K562 (cell line): Measurements from ENCODE around the gene TINAG. TPM values are rescaled to one million over a fixed set of nuclear protein-coding genes. Genes with fewer than 3 reads are reported as not detected.

Experiments
- ATAC-seq: fragments of 200-7000 bp; cut with Tn5 transposase; 3 replicates; pipeline ENCODE4 v1.9.1; 2020; ENCODE audit warnings: moderate library complexity
- BruUV-seq: library from RNA; stranded (reverse); fragments of 400-500 nt; replicated peaks from 2 replicates; lab custom pipeline; 2021; lab: Mats Ljungman, UMichigan
- CTCF ChIA-PET: fragments of 300-600 bp; formaldehyde crosslinking; extraction: SDS; loops from one replicate; lab custom pipeline; 2021; ENCODE audit warnings: low intra/inter-chr PET ratio; lab: Yijun Ruan, JAX
- POLR2A ChIA-PET: fragments of 300-600, 350-650 bp; sonication (Branson Sonifier 250); formaldehyde crosslinking; extraction: SDS; loops from one replicate; lab custom pipeline; 2021; ENCODE audit warnings: antibody characterized with exemption, inconsistent platforms; lab: Yijun Ruan, JAX
- DNase-seq, 4 experiments: peaks; one replicate each; pipeline versions ENCODE4 v3.0.0 to v3.0.0-alpha.2; 2011 to 2018; ENCODE audit warnings: low spot score in 3 of 4, mixed read lengths in 3 of 4; ENCODE audit errors: extremely low read depth in 1 of 4
- FAIRE-seq: peaks from 2 replicates; lab custom pipeline; 2011; peaks lifted over from hg19 to GRCh38; lab: Jason Lieb, UNC
- H2AFZ ChIP-seq: 2 replicates; pipeline ENCODE4 v1.6.0; 2011; ENCODE audit warnings: low read depth, low read length, control low read depth, inconsistent platforms
- H3K27ac ChIP-seq: fragments of 200-600 bp; 3 replicates; pipeline ENCODE4 v1.8.0; 2011; ENCODE audit warnings: low read depth, mild to moderate bottlenecking, control low read depth, inconsistent platforms, low read length, moderate library complexity, mixed read lengths; ENCODE audit errors: extremely low read depth
- H3K27me3 ChIP-seq, 2 experiments: fragments of 300-600 bp in 1 of 2; 2 replicates in 1 of 2; 3 replicates in 1 of 2; pipeline versions ENCODE4 v1.6.0 to v1.8.0; 2011; ENCODE audit warnings: inconsistent platforms in 2 of 2, low read length in 2 of 2, mild to moderate bottlenecking in 1 of 2, mixed read lengths in 1 of 2, moderate library complexity in 1 of 2; ENCODE audit not compliant: control insufficient read depth in 2 of 2, insufficient read depth in 2 of 2
- H3K36me3 ChIP-seq: fragments of 300-600 bp; 3 replicates; pipeline ENCODE4 v1.8.0; 2011; ENCODE audit warnings: mild to moderate bottlenecking, low read length, inconsistent platforms; ENCODE audit not compliant: control insufficient read depth, insufficient read depth
- H3K4me1 ChIP-seq, 2 experiments: fragments of 200-600 bp in 1 of 2; replicated peaks in 1 of 2; 2 replicates in 1 of 2; 3 replicates in 1 of 2; pipeline versions ENCODE4 v1.5.1 to v1.8.0; 2011; ENCODE audit warnings: inconsistent platforms in 2 of 2, low read length in 2 of 2, mild to moderate bottlenecking in 1 of 2, mixed read lengths in 1 of 2, moderate library complexity in 1 of 2; ENCODE audit not compliant: control insufficient read depth in 2 of 2, insufficient read depth in 2 of 2
- H3K4me2 ChIP-seq: 2 replicates; pipeline ENCODE4 v1.6.1; 2011; ENCODE audit warnings: low read length, control low read depth, inconsistent platforms, mixed read lengths; ENCODE audit not compliant: insufficient read depth
- H3K4me3 ChIP-seq: fragments of 200-600 bp; sonication (generic), shearing (Covaris generic); 2 replicates; pipeline ENCODE4 v1.5.1; 2016; ENCODE audit warnings: control low read depth, inconsistent platforms
- H3K79me2 ChIP-seq: fragments of 200-600 bp; 3 replicates; pipeline ENCODE4 v1.8.0; 2011; ENCODE audit warnings: low read length, inconsistent platforms; ENCODE audit not compliant: control insufficient read depth, insufficient read depth
- H3K9ac ChIP-seq, 2 experiments: 2 replicates each; pipeline versions ENCODE4 v1.6.0 to v1.6.1; 2011; ENCODE audit warnings: low read depth in 2 of 2, low read length in 2 of 2, control low read depth in 1 of 2, inconsistent platforms in 1 of 2, mild to moderate bottlenecking in 1 of 2, mixed read lengths in 1 of 2; ENCODE audit not compliant: insufficient read depth in 1 of 2
- H3K9me1 ChIP-seq: one replicate; pipeline ENCODE4 v1.6.0; 2011; ENCODE audit warnings: inconsistent platforms, mild to moderate bottlenecking, low read length, moderate library complexity; ENCODE audit not compliant: control insufficient read depth, insufficient read depth
- H3K9me3 ChIP-seq: replicated peaks from 2 replicates; pipeline ENCODE4 v1.5.1; 2011; ENCODE audit warnings: low read depth, low read length, inconsistent platforms; ENCODE audit not compliant: control insufficient read depth, insufficient read depth
- H4K20me1 ChIP-seq: replicated peaks from 2 replicates; pipeline ENCODE4 v1.6.1; 2011; ENCODE audit warnings: low read length, inconsistent platforms, mixed read lengths; ENCODE audit not compliant: control insufficient read depth, insufficient read depth
- ASH1L ChIP-seq: fragments of 450-650 bp; IDR thresholded peaks from 2 replicates; pipeline ENCODE4 v1.6.1; 2018; ENCODE audit warnings: borderline replicate concordance, mild to moderate bottlenecking, low read depth; ENCODE audit not compliant: partially characterized antibody
- CBX3 ChIP-seq, 2 experiments: IDR thresholded peaks; 1 replicate in 1 of 2; 2 replicates in 1 of 2; pipeline ENCODE4 v1.6.1; 2012; ENCODE audit warnings: inconsistent platforms in 2 of 2, low read length in 2 of 2, borderline replicate concordance in 1 of 2, control low read depth in 1 of 2
- CREBBP ChIP-seq: IDR thresholded peaks from one replicate; pipeline ENCODE4 v1.6.1; 2012; ENCODE audit warnings: low read depth, mild to moderate bottlenecking, control low read depth, inconsistent platforms, low read length
- ELF1 ChIP-seq: fragments of 200-800 bp; sonication (Bioruptor generic); IDR thresholded peaks from 2 replicates; pipeline ENCODE4 v1.6.1; 2016; ENCODE audit warnings: missing genetic modification characterization, missing compliant biosample characterization
- IFI16 ChIP-seq: fragments of 250-450 bp; sonication (Bioruptor Pico); IDR thresholded peaks from 2 replicates; pipeline ENCODE4 v2.1.2; 2022; ENCODE audit warnings: mild to moderate bottlenecking, inconsistent platforms
- MAZ ChIP-seq, 2 experiments: fragments of 450-650 bp in 1 of 2; sonication (generic) in 1 of 2; formaldehyde crosslinking; IDR thresholded peaks in 1 of 2; conservative IDR thresholded peaks in 1 of 2; 2 replicates each; pipeline versions ENCODE4 v1.4.0 to v1.5.0; 2020; ENCODE audit warnings: mild to moderate bottlenecking in 1 of 2, missing genetic modification reagents in 1 of 2
- MTA2 ChIP-seq: fragments of 450-650 bp; IDR thresholded peaks from 2 replicates; pipeline ENCODE4 v1.6.1; 2016; ENCODE audit warnings: low read depth
- MTF1 ChIP-seq: fragments of 250-450 bp; sonication (Bioruptor Pico); IDR thresholded peaks from 2 replicates; pipeline ENCODE4 v1.9.0; 2021; ENCODE audit warnings: moderate library complexity, mild to moderate bottlenecking, inconsistent platforms, borderline replicate concordance
- NCOR1 ChIP-seq: fragments of 450-650 bp; IDR thresholded peaks from 2 replicates; pipeline ENCODE4 v1.6.1; 2016; ENCODE audit warnings: mild to moderate bottlenecking, moderate library complexity
- PHF21A ChIP-seq: fragments of 450-650 bp; IDR thresholded peaks from 2 replicates; pipeline ENCODE4 v1.6.1; 2017; ENCODE audit warnings: low read depth, borderline replicate concordance
- POLR2H ChIP-seq: IDR thresholded peaks from 2 replicates; pipeline ENCODE4 v1.6.1; 2016; ENCODE audit warnings: missing genetic modification characterization, low read depth, mild to moderate bottlenecking, control low read depth, missing compliant biosample characterization, moderate library complexity
- RBM17 ChIP-seq: fragments of 200-400 bp; formaldehyde crosslinking; IDR thresholded peaks from 2 replicates; pipeline ENCODE4 v1.6.1; 2017; ENCODE audit warnings: low read depth, mild to moderate bottlenecking, low read length, borderline replicate concordance
- SNIP1 ChIP-seq: fragments of 450-650 bp; IDR thresholded peaks from 2 replicates; pipeline ENCODE4 v1.7.1; 2017; ENCODE audit warnings: low read depth, mild to moderate bottlenecking
- ZBTB8A ChIP-seq: fragments of 450-650 bp; IDR thresholded peaks from 2 replicates; pipeline ENCODE4 v1.6.1; 2018; ENCODE audit warnings: mild to moderate bottlenecking, moderate library complexity; ENCODE audit not compliant: partially characterized antibody
- ZNF253 ChIP-seq: fragments of 250-450 bp; sonication (Bioruptor Pico); conservative IDR thresholded peaks from 2 replicates; pipeline ENCODE4 v1.6.1; 2021; ENCODE audit warnings: mild to moderate bottlenecking
- WGBS: fragments of 100-300 bp; shearing (Covaris generic); methylation state at CpG from one replicate; pipeline ENCODE4 v1.1.6; 2016; ENCODE audit warnings: low coverage, mixed read lengths; ENCODE audit not compliant: insufficient coverage; ENCODE audit errors: missing lambda C conversion rate; 5-methylcytosine and 5-hydroxymethylcytosine counted together
- in situ Hi-C: fragments of 300-500 bp; cut with MboI; formaldehyde crosslinking; loops from 4 replicates; pipeline ENCODE4 v1.15.0; 2018; ENCODE audit warnings: inconsistent platforms, mixed read lengths
- intact Hi-C: fragments of 100-400 bp; cut with micrococcal nuclease; formaldehyde crosslinking; loops from 2 replicates; pipeline ENCODE4 v1.14.2; 2022
- polyA plus RNA-seq, 8 experiments: library from polyadenylated mRNA; depleted of rRNA in 4 of 8; stranded (reverse) in 5 of 8; unstranded in 3 of 8; fragments of >200 nt; fragmentation: Nextera tagmentation in 2 of 8; fragmentation: Illumina TruSeq in 1 of 8; extraction: Ambion mirVana in 2 of 8; extraction: Trizol in 1 of 8; gene quantifications; 2 replicates each; pipeline versions ENCODE4 v1.2.1 to v1.2.3, GENCODE V29; 2011 to 2014; ENCODE audit warnings: inconsistent platforms in 1 of 8, missing spikeins in 1 of 8
- total RNA-seq, 7 experiments: library from RNA; depleted of rRNA in 6 of 7; stranded (reverse); fragments of >200 nt in 6 of 7; fragmentation: Illumina TruSeq in 2 of 7; extraction: Trizol in 2 of 7; gene quantifications; 2 replicates each; pipeline versions ENCODE4 v1.2.1 to v1.2.3, GENCODE V29; 2011 to 2021; ENCODE audit warnings: low replicate concordance in 1 of 7
- TF ChIP-seq, protein P1 (sequence below): fragments of 250-450 bp; sonication (Bioruptor Pico); IDR thresholded peaks from 2 replicates; pipeline ENCODE4 v1.5.0; 2021
- TF ChIP-seq, protein P2 (sequence below): sonication (generic); formaldehyde crosslinking; IDR thresholded peaks from 2 replicates; pipeline ENCODE4 v1.8.1; 2022; ENCODE audit warnings: missing genetic modification reagents
- TF ChIP-seq, protein P3 (sequence below): fragments of 450-650 bp; IDR thresholded peaks from 2 replicates; pipeline ENCODE4 v1.6.1; 2017; ENCODE audit warnings: antibody characterized with exemption, mild to moderate bottlenecking

TINAG gene
- total and polyA plus RNA-seq, 9 of the 15 experiments (the other 6 are each of a cell fraction or from before 2014, with no cell fraction given) = not detected

DNA sequence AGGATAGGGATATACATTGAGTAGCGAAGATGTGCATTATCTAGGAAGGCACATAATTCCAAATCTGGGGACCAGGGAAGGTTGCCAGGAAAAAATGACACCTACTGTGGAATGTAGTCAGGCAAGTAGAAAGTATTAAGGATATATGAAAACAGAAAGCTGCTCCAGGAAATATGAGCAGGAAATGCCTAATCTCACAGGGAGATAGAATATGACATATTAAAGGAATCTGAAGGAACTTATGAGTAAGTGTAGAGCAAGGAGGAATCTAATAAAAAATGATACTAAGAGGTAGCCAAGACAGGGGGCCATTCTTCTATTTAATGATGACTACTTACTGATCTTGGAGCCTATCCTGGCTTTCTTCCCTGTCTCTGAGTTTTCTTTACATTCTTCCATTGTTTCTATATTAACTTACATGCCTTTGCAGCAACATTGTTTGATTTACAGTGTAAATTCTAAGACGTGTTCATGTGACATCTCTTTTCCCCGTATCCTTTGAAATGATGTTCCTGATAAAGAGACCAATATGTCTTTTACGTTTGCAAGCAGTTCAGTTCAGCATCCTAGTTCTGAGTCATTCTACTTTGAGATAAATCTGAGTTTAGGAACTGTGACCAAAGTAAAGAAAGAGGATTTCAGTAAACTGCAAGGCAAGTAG, 58.6 kb downstream of the TINAG start:
- no peak for FAIRE-seq
- H2AFZ ChIP-seq = no peak overlapping the region
- no peak for DNase-seq
- in situ Hi-C loops (no loop called here), intact Hi-C loops (no loop called here)
- no peaks in the 10 kb centered on the region for H3K27me3 ChIP-seq
- ChIA-PET CTCF (no interaction called here), POLR2A (no interaction called here)
- ATAC-seq = no peak
- H3K9ac ChIP-seq = no peak overlapping the region
- no peaks in the 10 kb centered on the region for H3K9me1 ChIP-seq
- H3K4me3 ChIP-seq = no peak overlapping the region
- no peaks in the 10 kb centered on the region for H4K20me1 ChIP-seq
- no peaks in the 10 kb centered on the region for H3K79me2 ChIP-seq
- no peak overlapping the region for H3K27ac ChIP-seq
- H3K4me1 ChIP-seq = no peaks in the 10 kb centered on the region
- H3K36me3 ChIP-seq = no peaks in the 10 kb centered on the region
- H3K4me2 ChIP-seq = no peak overlapping the region
- H3K9me3 ChIP-seq = no peaks in the 10 kb centered on the region; the same call in 1 of the 2 replicates
- no TSS peak for BruUV-seq
- 0% methylated on average over 4 of the region's 4 CpGs for WGBS
- TF ChIP-seq POLR2H (no peak), ASH1L (no peak), RBM17 (no peak), MAZ (CRISPR knock-in tag; conservative IDR thresholded peaks at IDR 0.05 in 1 of 2, IDR thresholded peaks at IDR 0.05 in 1 of 2) (no peak), CBX3 (IDR thresholded peaks at IDR 0.05; ENCODE audit: borderline replicate concordance in 1 of 2, low read length in 2 of 2) (no peak), IFI16 (CRISPR knock-in tag) (no peak), CREBBP (no peak), MTF1 (no peak), ELF1 (no peak), ZNF253 (CRISPR knock-in tag) (no peak), PHF21A (no peak), NCOR1 (no peak), ZBTB8A (no peak), SNIP1 (no peak), MTA2 (no peak)
- TF ChIP-seq, protein P1, sequence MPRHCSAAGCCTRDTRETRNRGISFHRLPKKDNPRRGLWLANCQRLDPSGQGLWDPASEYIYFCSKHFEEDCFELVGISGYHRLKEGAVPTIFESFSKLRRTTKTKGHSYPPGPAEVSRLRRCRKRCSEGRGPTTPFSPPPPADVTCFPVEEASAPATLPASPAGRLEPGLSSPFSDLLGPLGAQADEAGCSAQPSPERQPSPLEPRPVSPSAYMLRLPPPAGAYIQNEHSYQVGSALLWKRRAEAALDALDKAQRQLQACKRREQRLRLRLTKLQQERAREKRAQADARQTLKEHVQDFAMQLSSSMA (CRISPR knock-in tag) = no peak
- TF ChIP-seq, protein P2, sequence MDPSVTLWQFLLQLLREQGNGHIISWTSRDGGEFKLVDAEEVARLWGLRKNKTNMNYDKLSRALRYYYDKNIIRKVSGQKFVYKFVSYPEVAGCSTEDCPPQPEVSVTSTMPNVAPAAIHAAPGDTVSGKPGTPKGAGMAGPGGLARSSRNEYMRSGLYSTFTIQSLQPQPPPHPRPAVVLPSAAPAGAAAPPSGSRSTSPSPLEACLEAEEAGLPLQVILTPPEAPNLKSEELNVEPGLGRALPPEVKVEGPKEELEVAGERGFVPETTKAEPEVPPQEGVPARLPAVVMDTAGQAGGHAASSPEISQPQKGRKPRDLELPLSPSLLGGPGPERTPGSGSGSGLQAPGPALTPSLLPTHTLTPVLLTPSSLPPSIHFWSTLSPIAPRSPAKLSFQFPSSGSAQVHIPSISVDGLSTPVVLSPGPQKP (CRISPR knock-in tag) = no peak
- TF ChIP-seq, protein P3, sequence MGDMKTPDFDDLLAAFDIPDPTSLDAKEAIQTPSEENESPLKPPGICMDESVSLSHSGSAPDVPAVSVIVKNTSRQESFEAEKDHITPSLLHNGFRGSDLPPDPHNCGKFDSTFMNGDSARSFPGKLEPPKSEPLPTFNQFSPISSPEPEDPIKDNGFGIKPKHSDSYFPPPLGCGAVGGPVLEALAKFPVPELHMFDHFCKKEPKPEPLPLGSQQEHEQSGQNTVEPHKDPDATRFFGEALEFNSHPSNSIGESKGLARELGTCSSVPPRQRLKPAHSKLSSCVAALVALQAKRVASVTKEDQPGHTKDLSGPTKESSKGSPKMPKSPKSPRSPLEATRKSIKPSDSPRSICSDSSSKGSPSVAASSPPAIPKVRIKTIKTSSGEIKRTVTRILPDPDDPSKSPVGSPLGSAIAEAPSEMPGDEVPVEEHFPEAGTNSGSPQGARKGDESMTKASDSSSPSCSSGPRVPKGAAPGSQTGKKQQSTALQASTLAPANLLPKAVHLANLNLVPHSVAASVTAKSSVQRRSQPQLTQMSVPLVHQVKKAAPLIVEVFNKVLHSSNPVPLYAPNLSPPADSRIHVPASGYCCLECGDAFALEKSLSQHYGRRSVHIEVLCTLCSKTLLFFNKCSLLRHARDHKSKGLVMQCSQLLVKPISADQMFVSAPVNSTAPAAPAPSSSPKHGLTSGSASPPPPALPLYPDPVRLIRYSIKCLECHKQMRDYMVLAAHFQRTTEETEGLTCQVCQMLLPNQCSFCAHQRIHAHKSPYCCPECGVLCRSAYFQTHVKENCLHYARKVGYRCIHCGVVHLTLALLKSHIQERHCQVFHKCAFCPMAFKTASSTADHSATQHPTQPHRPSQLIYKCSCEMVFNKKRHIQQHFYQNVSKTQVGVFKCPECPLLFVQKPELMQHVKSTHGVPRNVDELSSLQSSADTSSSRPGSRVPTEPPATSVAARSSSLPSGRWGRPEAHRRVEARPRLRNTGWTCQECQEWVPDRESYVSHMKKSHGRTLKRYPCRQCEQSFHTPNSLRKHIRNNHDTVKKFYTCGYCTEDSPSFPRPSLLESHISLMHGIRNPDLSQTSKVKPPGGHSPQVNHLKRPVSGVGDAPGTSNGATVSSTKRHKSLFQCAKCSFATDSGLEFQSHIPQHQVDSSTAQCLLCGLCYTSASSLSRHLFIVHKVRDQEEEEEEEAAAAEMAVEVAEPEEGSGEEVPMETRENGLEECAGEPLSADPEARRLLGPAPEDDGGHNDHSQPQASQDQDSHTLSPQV = no peak
